ENCODE measurements around the gene CASZ1.

DNA sequence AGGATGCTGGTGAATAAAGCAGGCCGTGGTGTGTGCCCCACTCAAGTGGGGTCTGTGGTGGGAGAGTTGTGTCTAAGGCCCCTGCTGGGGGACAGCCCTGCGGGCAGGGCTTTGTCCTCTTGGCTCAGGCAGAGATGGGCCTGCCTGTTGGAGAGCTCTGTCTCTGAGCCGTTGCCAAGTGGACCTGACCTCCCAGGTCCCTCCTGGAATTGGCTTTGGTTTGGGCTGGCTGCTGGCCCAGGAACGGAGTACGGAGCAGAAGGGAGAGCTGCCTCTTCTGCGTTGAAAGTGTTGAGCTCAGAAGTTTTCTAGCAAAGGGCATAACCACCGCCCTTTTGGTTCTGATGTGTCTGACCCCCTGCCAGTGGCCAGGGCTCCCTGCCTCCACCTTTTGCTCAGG, 167.8 kb downstream of the CASZ1 start:
- TF ChIP-seq POLR2AphosphoS5 (IDR thresholded peaks at IDR 0.05) (peak in 1 of 2 donors; percentile 34), POLR2A (IDR thresholded peaks at IDR 0.05; ENCODE audit: low read depth) (no peak), EP300 (IDR thresholded peaks at IDR 0.05) (no peak)
- TF ChIP-seq, protein P1, sequence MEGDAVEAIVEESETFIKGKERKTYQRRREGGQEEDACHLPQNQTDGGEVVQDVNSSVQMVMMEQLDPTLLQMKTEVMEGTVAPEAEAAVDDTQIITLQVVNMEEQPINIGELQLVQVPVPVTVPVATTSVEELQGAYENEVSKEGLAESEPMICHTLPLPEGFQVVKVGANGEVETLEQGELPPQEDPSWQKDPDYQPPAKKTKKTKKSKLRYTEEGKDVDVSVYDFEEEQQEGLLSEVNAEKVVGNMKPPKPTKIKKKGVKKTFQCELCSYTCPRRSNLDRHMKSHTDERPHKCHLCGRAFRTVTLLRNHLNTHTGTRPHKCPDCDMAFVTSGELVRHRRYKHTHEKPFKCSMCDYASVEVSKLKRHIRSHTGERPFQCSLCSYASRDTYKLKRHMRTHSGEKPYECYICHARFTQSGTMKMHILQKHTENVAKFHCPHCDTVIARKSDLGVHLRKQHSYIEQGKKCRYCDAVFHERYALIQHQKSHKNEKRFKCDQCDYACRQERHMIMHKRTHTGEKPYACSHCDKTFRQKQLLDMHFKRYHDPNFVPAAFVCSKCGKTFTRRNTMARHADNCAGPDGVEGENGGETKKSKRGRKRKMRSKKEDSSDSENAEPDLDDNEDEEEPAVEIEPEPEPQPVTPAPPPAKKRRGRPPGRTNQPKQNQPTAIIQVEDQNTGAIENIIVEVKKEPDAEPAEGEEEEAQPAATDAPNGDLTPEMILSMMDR (IDR thresholded peaks at IDR 0.05), result no peak
